Activated CD4-positive, alpha-beta T cell treated with anti-CD3 and anti-CD28 coated beads, Interleukin-2, amount 10 ng/mL, durations not matched to agents 24 days and 14 days (primary cell): ENCODE data around the gene AVPI1. TPM values are rescaled to one million over a fixed set of nuclear protein-coding genes. Genes with fewer than 3 reads are reported as not detected.
"Not testable (repeated sequence)": the region's sequence is repeated elsewhere in the genome, so short reads cannot be mapped to it uniquely, and the experiment has no call there.

ENCODE experiments used
- DNase-seq: peaks from one replicate; pipeline ENCODE4 v3.0.0; 2022
- H3K27ac Mint-ChIP-seq: one replicate; pipeline ENCODE4 v1.8.0; 2022; ENCODE audit warnings: mild to moderate bottlenecking, mixed read lengths
- H3K27me3 Mint-ChIP-seq: one replicate; pipeline ENCODE4 v1.8.0; 2022; ENCODE audit warnings: mixed read lengths
- H3K36me3 Mint-ChIP-seq: one replicate; pipeline ENCODE4 v1.8.0; 2022; ENCODE audit warnings: low read depth, mild to moderate bottlenecking, mixed read lengths
- H3K4me1 Mint-ChIP-seq: one replicate; pipeline ENCODE4 v1.8.0; 2021; ENCODE audit warnings: mixed read lengths
- H3K4me3 Mint-ChIP-seq: one replicate; pipeline ENCODE4 v1.8.0; 2022; ENCODE audit warnings: mild to moderate bottlenecking, moderate library complexity, mixed read lengths
- H3K9me3 Mint-ChIP-seq: one replicate; pipeline ENCODE4 v1.8.0; 2021; ENCODE audit warnings: mixed read lengths
- intact Hi-C: fragments of 100-400 bp; cut with micrococcal nuclease; formaldehyde crosslinking; loops from one replicate; pipeline ENCODE4 v1.15.1; 2023
- total RNA-seq: library from RNA; stranded (reverse); gene quantifications from 2 replicates; pipeline ENCODE4 v1.2.3, GENCODE V29; 2022

Gene AVPI1
- total RNA-seq, 1 donor from 2014 or later, result 1.1 TPM

DNA sequence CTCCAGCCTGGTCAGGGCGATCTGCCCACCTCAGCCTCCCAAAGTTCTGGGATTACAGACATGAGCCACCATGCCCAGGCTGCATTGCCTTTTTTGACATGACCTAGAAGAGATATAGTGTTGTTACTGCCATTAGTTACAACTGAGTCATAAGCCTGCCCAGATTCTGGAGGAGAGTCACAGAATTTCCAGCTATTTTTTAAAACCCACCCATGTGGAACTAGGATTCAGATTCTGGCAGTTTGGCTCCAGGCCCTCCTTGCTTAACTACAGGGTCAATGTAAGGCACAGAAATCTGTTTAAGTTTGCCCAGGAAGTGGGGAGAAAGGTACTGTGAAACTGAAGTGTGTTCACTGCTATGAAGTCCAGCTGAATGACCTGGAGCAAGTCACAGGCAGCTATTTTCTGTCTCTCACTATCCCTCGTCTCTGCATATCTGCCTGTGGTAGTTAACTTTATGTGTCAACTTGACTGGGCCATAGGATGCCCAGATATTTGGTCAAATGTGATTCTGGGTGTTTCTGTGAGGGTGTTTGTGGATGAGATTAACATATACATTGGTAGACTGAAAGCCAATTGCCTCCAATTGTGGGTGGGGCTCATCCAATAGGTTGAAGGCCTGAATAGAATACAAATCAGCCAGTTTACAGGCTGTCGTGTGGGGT is 18.1 kb upstream of the AVPI1 start:
- intact Hi-C loops, result no loop called here
- no peaks in the 10 kb centered on the region for H3K9me3 Mint-ChIP-seq
- no peaks in the 10 kb centered on the region for H3K4me1 Mint-ChIP-seq
- peaks cover 18% of the 10 kb centered on the region for H3K27me3 Mint-ChIP-seq
- H3K36me3 Mint-ChIP-seq, result no peaks in the 10 kb centered on the region
- no peak overlapping the region for H3K4me3 Mint-ChIP-seq
- no peak for DNase-seq
- no peak overlapping the region for H3K27ac Mint-ChIP-seq

DNA sequence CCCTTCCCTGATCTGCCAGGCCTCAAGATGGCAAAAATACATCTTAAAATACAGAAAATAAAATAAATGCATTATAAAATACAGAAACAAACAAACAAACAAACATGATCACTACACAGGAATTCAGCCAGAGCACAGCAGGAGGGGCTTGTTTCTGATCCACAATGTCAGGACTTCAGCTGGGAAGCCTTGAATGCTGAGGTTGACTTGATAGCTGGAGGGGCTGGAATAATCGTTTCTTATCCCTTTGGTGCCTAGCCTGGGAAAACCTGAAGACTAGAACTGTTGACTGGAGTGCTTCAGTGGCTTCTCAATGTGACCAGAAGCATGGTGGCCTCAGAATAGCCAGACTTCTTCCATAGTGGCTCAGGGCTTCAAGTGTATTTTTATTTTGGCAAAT is 17.3 kb upstream of the AVPI1 start:
- Mint-ChIP-seq H3K9me3 (no peaks in the 10 kb centered on the region), H3K27me3 (peaks cover 13% of the 10 kb centered on the region), H3K4me1 (no peaks in the 10 kb centered on the region), H3K27ac (no peak overlapping the region), H3K4me3 (no peak overlapping the region), H3K36me3 (no peaks in the 10 kb centered on the region)
- intact Hi-C loops, result no loop called here
- DNase-seq, result no peak

DNA sequence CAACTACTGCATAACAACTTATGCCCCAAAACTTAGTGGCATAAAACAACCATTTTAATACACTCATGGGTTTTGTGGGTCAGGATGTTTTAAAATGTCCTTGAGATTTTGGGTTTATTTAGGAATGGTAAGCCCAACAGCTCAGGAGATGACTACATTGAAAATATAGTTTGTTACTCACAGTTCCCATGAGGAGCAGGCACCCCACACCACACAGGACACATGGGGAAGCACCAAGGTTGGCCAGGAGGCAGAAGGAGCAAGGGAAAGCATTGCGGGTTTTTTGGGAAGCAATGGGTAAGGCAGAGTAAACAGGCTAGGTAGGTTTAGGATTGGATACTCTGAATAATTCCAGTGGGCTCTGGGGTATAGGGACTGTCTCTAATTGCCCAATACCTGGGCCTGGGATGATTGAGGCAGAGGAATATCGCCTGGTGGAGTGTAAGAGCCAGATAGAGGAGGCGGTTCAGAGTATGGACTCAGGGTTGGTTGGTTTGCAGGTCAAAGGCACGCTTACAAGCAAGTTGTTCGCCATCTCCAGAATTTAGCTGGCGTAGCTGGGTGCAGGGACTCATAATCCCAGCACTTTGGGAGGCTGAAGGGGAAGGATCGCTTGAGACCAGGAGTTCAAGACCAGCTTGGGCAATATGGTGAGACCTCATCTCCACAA is 16.5 kb upstream of the AVPI1 start:
- H3K4me1 Mint-ChIP-seq, result no peaks in the 10 kb centered on the region
- H3K27ac Mint-ChIP-seq, result no peak overlapping the region
- peaks cover 11% of the 10 kb centered on the region for H3K27me3 Mint-ChIP-seq
- intact Hi-C loops, result no loop called here
- no peak overlapping the region for H3K4me3 Mint-ChIP-seq
- H3K9me3 Mint-ChIP-seq, result no peaks in the 10 kb centered on the region
- no peaks in the 10 kb centered on the region for H3K36me3 Mint-ChIP-seq
- DNase-seq, result no peak

DNA sequence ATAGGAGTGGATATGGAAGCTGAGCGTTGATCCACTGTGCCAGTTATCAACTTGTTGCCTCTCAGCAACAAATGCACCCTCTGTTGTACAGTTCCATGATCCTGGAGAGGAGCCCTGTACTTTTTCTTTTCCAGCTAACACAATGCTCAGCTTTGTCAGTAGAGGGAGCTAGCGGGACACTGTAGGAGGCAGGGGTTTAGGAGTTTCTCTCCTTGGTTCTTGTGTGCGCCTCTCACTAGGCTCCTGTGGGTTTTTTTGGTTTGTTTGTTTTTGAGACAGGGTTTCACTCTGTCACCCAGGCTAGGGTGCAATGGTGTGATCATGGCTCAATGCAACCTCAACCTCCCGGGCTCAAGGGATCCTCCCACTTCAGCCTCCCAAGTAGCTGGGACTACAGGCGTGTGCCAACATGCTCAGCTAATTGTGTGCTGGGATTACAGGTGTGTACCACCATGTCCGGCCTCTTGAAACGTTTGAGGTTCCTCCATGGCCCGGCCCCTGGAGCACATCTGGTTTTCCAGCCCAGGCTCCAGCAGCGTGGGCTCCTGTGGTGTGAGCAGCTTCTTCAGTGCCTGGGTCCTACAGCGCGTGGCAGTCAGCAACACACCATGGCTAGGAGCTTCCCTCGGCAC is 14.5 kb upstream of the AVPI1 start:
- Mint-ChIP-seq H3K27ac (no peak overlapping the region), H3K4me1 (no peaks in the 10 kb centered on the region), H3K9me3 (no peaks in the 10 kb centered on the region), H3K36me3 (no peaks in the 10 kb centered on the region), H3K4me3 (no peak overlapping the region), H3K27me3 (peaks cover 7% of the 10 kb centered on the region)
- intact Hi-C loops, result loop anchor here (1.0 kb wide), 2 partner anchors 25 to 30 kb away; no protein-coding TSS in a partner anchor
- DNase-seq, result peak; percentile 89

DNA sequence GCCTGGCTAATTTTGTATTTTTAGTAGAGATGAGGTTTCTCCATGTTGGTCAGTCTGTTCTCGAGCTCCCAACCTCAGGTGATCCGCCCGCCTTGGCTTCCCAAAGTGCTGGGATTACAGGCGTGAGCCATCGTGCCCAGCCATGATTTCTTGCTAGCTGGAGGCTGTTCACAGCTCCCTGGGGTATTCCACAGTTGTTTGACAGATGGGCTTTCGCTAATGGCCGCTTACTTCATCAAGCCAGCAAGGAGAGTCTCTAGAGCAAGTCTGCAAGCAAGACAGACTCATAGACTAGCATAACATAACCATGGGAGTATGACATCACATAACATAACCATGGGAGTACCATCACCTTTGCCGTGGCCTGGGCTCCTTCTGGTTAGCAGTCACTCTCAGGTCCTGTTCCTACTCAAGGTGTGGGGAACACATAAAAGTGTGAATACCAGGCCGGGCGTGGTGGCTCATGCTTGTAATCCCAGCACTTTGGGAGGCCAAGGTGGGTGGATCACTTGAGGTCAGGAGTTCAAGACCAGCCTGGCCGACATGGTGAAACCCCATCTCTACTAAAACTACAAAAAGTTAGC is 11.1 kb upstream of the AVPI1 start:
- H3K4me3 Mint-ChIP-seq, H3K36me3 Mint-ChIP-seq, H3K27me3 Mint-ChIP-seq, H3K4me1 Mint-ChIP-seq, H3K27ac Mint-ChIP-seq, intact Hi-C loops, H3K9me3 Mint-ChIP-seq, DNase-seq: not testable (repeated sequence)

DNA sequence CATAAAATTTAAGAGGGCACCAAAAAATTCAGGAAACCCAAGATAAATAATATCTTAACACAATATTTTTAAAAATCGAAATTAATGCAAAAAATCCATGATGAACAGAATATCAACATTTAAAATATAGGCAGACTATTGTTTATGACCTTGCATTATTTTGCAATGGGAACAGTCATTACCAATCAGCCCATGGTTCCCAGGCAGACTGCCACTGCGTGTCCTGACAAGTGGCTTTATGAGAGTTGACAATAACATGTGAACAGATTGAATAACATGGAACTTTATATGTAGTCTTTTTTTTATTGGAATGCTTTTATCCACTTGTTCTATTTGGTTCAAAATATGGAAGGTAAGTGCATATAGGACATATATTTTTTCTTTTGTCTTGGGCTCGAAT is 3.1 kb upstream of the AVPI1 start:
- Mint-ChIP-seq H3K27ac (no peak overlapping the region), H3K27me3 (peaks cover 10% of the 10 kb centered on the region), H3K4me1 (peaks cover 12% of the 10 kb centered on the region), H3K9me3 (no peaks in the 10 kb centered on the region), H3K36me3 (no peaks in the 10 kb centered on the region), H3K4me3 (no peak overlapping the region)
- no peak for DNase-seq
- intact Hi-C loops, result no loop called here

DNA sequence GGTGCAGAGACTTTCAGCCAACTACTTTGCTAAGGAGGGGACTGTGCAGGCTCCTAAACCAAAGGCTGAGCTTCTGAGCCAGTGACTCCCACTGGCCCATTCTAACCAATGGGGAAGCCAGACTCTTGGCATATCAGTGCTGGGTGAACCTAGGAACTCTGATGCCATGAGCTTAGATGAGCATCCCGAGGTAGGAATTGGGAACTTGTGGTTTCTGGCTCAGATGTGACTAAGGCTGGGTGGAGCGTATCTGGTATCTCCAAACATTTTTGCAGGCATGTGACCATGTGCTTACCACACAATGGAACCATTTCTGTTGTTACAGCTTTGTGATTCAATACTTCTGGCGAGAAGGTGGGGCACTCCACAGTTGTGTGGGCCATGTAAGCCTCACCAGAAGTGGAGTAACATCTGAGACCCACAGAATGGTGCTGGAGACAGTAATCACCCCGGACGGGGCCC is 2.5 kb upstream of the AVPI1 start:
- Mint-ChIP-seq H3K4me1 (peaks cover 14% of the 10 kb centered on the region), H3K27ac (no peak overlapping the region), H3K36me3 (no peaks in the 10 kb centered on the region), H3K27me3 (peaks cover 10% of the 10 kb centered on the region), H3K4me3 (no peak overlapping the region), H3K9me3 (no peaks in the 10 kb centered on the region)
- intact Hi-C loops, result no loop called here
- no peak for DNase-seq

DNA sequence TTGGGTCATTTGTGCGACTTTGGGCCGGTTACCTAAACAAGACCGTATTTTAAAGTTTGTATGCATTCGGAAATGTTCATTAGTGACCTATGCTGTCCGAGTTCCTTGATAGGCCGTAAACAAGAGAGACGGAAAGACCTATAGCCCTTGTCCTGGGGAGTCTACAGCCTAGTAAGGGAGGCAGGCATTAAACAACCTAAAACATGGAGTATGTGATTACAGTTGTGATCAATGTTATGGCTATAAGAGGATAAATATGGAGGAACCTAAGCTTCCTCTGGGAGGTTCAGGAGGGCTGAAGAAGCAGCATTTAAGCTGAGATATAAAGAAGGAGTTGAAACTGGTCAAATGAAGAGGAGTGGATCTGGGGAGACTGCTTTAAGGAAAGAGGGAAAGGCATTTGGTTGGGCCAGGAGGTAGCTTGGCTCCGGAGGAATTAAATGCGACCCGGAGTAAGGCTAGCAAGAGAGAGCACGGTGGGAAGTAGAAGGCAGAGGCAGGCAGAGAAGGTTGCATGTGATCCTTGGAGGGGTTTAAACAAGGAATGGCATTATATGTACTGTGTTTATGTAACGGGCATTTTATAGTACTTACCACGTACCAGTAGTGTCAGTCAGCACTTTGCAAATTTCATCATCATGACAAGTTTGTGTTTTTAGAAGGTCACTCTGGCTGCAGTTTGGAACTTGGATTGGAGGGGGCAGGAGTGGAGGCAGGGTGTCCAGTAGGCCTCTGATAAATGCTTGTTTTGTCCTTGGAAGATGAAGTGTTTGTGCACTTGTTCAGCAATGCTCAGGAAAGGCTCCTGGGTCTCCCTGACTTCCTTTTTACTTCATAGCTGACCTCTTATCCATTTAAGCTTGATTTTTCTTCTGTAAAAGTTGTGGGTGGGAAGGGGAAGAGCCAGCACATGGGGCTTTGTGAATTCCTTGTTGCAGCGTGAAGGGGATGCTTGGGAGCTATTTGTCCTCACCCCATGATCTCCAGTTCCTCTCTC is 1.0 kb upstream of the AVPI1 start:
- H3K9me3 Mint-ChIP-seq, result no peaks in the 10 kb centered on the region
- DNase-seq, result no peak
- H3K27me3 Mint-ChIP-seq, result peaks cover 7% of the 10 kb centered on the region
- intact Hi-C loops, result loop anchor here (1.0 to 2.0 kb wide), 4 partner anchors 26 to 190 kb away; partner anchors contain the start of genes MMS19, PI4K2A, UBTD1 and ZFYVE27
- peak overlapping the region; percentile 45 for H3K27ac Mint-ChIP-seq
- peaks cover 14% of the 10 kb centered on the region for H3K4me1 Mint-ChIP-seq
- H3K36me3 Mint-ChIP-seq, result no peaks in the 10 kb centered on the region
- peak overlapping the region; percentile 82 for H3K4me3 Mint-ChIP-seq

DNA sequence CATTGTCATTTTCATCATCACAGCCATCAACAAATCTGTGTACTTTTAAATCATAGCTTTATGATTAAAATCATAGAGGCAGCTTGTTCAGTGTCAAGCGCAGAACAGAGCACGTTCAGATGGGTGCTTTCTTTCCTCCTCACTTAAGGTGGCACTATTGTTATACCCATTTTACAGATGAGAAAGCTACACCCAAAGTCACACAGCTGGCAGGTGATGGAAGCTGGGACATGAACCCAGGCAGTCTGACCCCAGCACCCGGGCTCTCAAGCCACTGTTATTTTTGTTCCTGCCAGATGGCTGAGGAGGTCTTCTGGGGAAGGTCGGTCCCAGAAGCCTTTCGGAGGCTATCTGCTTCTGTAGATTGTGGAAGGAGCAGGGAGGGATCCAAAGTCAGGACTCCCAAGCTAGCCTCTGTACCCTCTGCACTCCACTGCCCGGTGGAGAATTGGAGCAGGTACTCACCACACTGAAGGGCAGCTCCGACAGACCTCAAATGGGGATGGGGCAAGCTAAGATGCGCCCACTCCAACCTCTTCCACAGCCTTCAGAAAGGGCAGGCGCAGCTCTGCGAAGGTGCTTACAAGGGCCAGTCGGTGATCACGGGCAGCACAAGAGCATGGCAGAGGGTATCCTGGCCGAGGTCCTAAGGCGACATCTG is 610 bp downstream of the AVPI1 start:
- DNase-seq, result peak; percentile 69
- no peaks in the 10 kb centered on the region for H3K9me3 Mint-ChIP-seq
- peak overlapping the region; percentile 72 for H3K27ac Mint-ChIP-seq
- no peaks in the 10 kb centered on the region for H3K36me3 Mint-ChIP-seq
- peak overlapping the region; percentile 82 for H3K4me3 Mint-ChIP-seq
- H3K4me1 Mint-ChIP-seq, result peaks cover 14% of the 10 kb centered on the region
- peaks cover 4% of the 10 kb centered on the region for H3K27me3 Mint-ChIP-seq
- intact Hi-C loops, result loop anchor here (1.0 to 2.0 kb wide), 2 partner anchors 9 to 46 kb away; partner anchors contain the start of gene PI4K2A

DNA sequence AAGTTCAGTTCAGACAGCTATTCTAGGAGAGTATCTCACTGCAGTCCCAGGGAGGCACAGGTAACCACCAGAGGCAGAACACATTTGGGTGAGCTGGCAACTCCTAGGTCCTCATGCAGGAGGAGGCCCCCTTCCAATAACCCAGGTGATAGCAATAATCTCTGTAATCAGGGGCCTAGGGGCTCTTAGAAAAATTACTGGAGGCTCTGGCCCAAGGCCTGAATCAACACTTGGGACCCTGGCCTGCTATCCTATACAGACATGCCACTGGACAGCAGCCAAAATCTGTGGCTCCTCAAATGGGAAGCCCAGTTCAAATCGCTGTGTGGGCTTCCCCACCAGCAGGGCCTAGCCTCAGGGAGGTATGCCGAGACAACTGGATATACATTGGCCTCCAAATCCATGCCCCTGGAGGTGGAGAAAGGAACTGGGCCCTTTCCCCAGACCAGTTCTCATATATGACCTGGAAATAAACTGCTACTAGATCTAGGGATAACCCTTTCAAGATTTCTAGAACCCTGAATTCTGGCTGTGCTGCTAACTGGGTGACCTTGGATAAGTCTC is 1.6 kb downstream of the AVPI1 start:
- no peaks in the 10 kb centered on the region for H3K36me3 Mint-ChIP-seq
- H3K27ac Mint-ChIP-seq, result no peak overlapping the region
- no peak for DNase-seq
- H3K9me3 Mint-ChIP-seq, result no peaks in the 10 kb centered on the region
- peaks cover 14% of the 10 kb centered on the region for H3K4me1 Mint-ChIP-seq
- H3K4me3 Mint-ChIP-seq, result no peak overlapping the region
- H3K27me3 Mint-ChIP-seq, result peaks cover 2% of the 10 kb centered on the region
- intact Hi-C loops, result no loop called here

DNA sequence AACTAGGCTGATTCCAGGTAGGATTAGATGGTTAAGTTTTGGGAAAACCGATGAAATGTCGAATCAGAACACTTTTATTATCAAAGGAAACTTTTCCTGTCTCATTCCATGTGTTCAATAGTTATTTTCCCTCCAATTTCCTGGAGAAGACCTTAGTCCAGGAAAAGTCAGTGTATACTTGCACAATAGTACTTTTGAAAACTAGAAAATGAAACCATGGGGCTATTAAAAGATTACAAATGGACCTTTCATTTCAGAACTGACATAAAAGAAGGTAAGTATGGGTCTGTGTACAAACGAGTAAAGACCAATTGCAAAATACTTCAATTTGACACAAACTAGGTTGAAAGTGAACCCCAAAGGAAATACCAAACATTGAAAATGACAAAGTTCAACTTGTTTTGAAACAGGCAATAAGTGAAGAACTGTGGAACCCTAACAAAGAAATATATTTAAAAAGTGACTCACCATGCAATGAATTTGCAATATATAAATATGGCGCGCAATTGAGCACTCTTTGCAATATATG is 2.1 kb downstream of the AVPI1 start:
- no peak for DNase-seq
- no peaks in the 10 kb centered on the region for H3K36me3 Mint-ChIP-seq
- intact Hi-C loops, result no loop called here
- peaks cover 2% of the 10 kb centered on the region for H3K27me3 Mint-ChIP-seq
- H3K27ac Mint-ChIP-seq, result no peak overlapping the region
- H3K4me1 Mint-ChIP-seq, result peaks cover 14% of the 10 kb centered on the region
- H3K4me3 Mint-ChIP-seq, result no peak overlapping the region
- H3K9me3 Mint-ChIP-seq, result no peaks in the 10 kb centered on the region

DNA sequence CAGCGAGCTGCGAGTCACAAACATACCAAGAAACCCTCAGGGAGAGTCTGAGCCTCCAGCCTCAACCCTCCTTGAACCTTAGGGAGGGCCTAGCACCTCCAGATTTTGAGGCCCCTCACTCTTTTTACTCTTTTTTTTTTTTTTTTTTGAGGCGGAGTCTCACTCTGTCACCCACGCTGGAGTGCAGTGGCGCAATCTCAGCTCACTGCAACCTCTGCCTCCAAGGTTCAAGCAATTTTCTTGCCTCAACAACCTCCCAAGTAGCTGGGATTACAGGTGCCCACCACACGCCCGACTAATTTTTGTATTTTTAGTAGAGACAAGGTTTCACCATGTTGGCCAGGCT is 2.7 kb downstream of the AVPI1 start:
- H3K27ac Mint-ChIP-seq, H3K9me3 Mint-ChIP-seq, H3K36me3 Mint-ChIP-seq, H3K27me3 Mint-ChIP-seq, DNase-seq, intact Hi-C loops, H3K4me3 Mint-ChIP-seq: not testable (repeated sequence)
- H3K4me1 Mint-ChIP-seq, result peaks cover 14% of the 10 kb centered on the region
